ENCODE data around the gene RSL1D1.

GRCh38 chr16:11793840-11794239 is 57.5 kb downstream of the RSL1D1 start:
- no peak for TF ChIP-seq CTCF (IDR thresholded peaks at IDR 0.05)
- TF ChIP-seq POLR2A (IDR thresholded peaks at IDR 0.05): no peak

All from lower leg skin (tissue), 3 donors.